Central memory CD8-positive, alpha-beta T cell (primary cell): Measurements from ENCODE around the gene NR1I2.

ENCODE experiments used
- ATAC-seq: fragments of 150-1000 bp; cut with Tn5 transposase; replicated peaks from 2 replicates; pipeline ENCODE4 v1.10.0; 2022; ENCODE audit warnings: mild to moderate bottlenecking, moderate FRiP score, moderate number of reproducible peaks; ENCODE audit not compliant: poor library complexity, severe bottlenecking; ENCODE audit errors: extremely low read depth
- DNase-seq, 2 donors: peaks; one replicate each; pipeline ENCODE4 v3.0.0; 2021; ENCODE audit warnings: low spot score in 2 of 2
- H3K27ac Mint-ChIP-seq: one replicate; pipeline ENCODE4 v1.8.0; 2022; ENCODE audit warnings: low read depth, mild to moderate bottlenecking, moderate library complexity, mixed read lengths
- H3K27me3 Mint-ChIP-seq: one replicate; pipeline ENCODE4 v1.8.0; 2022; ENCODE audit warnings: mixed read lengths
- H3K36me3 Mint-ChIP-seq: one replicate; pipeline ENCODE4 v1.8.0; 2022; ENCODE audit warnings: mild to moderate bottlenecking, moderate library complexity, mixed read lengths; ENCODE audit not compliant: insufficient read depth
- H3K4me1 Mint-ChIP-seq: one replicate; pipeline ENCODE4 v1.8.0; 2022; ENCODE audit warnings: mixed read lengths
- H3K4me3 Mint-ChIP-seq: one replicate; pipeline ENCODE4 v1.8.0; 2022; ENCODE audit warnings: mild to moderate bottlenecking, moderate library complexity, mixed read lengths
- H3K9me3 Mint-ChIP-seq: one replicate; pipeline ENCODE4 v1.8.0; 2022; ENCODE audit warnings: mixed read lengths

NR1I2 gene

GRCh38 chr3:119812491-119813058 is 30.7 kb downstream of the NR1I2 start:
- H3K9me3 Mint-ChIP-seq: no peaks in the 10 kb centered on the region
- peaks cover 9% of the 10 kb centered on the region for H3K36me3 Mint-ChIP-seq
- DNase-seq (no peak), ATAC-seq (no peak)
- H3K4me1 Mint-ChIP-seq: peaks cover 12% of the 10 kb centered on the region
- H3K4me3 Mint-ChIP-seq: no peak overlapping the region
- no peaks in the 10 kb centered on the region for H3K27me3 Mint-ChIP-seq
- H3K27ac Mint-ChIP-seq: no peak overlapping the region

GRCh38 chr3:119815716-119816115 is 33.8 kb downstream of the NR1I2 start:
- Mint-ChIP-seq H3K9me3 (no peaks in the 10 kb centered on the region), H3K27me3 (no peaks in the 10 kb centered on the region), H3K4me1 (peaks cover 2% of the 10 kb centered on the region), H3K36me3 (peaks cover 8% of the 10 kb centered on the region), H3K27ac (no peak overlapping the region), H3K4me3 (no peak overlapping the region)
- no peak for DNase-seq
- no peak for ATAC-seq

DNA sequence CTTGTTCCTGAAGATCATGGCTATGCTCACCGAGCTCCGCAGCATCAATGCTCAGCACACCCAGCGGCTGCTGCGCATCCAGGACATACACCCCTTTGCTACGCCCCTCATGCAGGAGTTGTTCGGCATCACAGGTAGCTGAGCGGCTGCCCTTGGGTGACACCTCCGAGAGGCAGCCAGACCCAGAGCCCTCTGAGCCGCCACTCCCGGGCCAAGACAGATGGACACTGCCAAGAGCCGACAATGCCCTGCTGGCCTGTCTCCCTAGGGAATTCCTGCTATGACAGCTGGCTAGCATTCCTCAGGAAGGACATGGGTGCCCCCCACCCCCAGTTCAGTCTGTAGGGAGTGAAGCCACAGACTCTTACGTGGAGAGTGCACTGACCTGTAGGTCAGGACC is 35.2 kb downstream of the NR1I2 start:
- ATAC-seq (no peak), DNase-seq (no peak)
- Mint-ChIP-seq H3K4me3 (no peak overlapping the region), H3K27me3 (no peaks in the 10 kb centered on the region), H3K9me3 (no peaks in the 10 kb centered on the region), H3K27ac (no peak overlapping the region), H3K4me1 (no peaks in the 10 kb centered on the region), H3K36me3 (peaks cover 8% of the 10 kb centered on the region)

DNA sequence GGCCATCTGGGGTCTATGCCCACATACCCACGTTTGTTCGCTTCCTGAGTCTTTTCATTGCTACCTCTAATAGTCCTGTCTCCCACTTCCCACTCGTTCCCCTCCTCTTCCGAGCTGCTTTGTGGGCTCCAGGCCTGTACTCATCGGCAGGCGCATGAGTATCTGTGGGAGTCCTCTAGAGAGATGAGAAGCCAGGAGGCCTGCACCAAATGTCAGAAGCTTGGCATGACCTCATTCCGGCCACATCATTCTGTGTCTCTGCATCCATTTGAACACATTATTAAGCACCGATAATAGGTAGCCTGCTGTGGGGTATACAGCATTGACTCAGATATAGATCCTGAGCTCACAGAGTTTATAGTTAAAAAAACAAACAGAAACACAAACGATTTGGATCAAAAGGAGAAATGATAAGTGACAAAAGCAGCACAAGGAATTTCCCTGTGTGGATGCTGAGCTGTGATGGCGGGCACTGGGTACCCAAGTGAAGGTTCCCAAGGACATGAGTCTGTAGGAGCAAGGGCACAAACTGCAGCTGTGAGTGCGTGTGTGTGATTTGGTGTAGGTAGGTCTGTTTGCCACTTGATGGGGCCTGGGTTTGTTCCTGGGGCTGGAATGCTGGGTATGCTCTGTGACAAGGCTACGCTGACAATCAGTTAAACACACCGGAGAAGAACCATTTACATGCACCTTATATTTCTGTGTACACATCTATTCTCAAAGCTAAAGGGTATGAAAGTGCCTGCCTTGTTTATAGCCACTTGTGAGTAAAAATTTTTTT is 35.9 kb downstream of the NR1I2 start:
- DNase-seq: no peak
- Mint-ChIP-seq H3K27me3 (no peaks in the 10 kb centered on the region), H3K36me3 (peaks cover 8% of the 10 kb centered on the region), H3K9me3 (no peaks in the 10 kb centered on the region), H3K27ac (no peak overlapping the region), H3K4me1 (no peaks in the 10 kb centered on the region), H3K4me3 (no peak overlapping the region)
- ATAC-seq: no peak

DNA sequence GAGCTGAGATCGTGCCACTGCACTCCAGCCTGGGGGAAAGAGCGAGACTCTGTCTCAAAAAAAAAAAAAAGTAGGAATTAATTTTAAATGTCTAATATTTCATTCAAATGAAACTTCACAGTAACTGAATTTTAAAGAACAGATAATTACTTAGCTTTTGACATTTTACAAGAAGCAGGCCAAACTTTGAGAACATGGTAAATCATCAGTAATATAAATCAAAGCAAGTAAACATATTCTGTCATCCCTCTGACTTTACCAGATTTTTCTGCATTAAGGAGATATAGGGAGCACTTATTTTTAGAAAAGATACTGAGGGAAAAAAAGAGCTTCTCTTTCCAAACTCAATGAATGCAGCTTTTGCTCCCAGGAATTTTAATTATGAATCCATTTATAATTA is 37.0 kb downstream of the NR1I2 start:
- Mint-ChIP-seq H3K4me1 (no peaks in the 10 kb centered on the region), H3K9me3 (no peaks in the 10 kb centered on the region), H3K27me3 (no peaks in the 10 kb centered on the region), H3K27ac (no peak overlapping the region), H3K4me3 (no peak overlapping the region), H3K36me3 (peaks cover 9% of the 10 kb centered on the region)
- DNase-seq: no peak
- no peak for ATAC-seq

DNA sequence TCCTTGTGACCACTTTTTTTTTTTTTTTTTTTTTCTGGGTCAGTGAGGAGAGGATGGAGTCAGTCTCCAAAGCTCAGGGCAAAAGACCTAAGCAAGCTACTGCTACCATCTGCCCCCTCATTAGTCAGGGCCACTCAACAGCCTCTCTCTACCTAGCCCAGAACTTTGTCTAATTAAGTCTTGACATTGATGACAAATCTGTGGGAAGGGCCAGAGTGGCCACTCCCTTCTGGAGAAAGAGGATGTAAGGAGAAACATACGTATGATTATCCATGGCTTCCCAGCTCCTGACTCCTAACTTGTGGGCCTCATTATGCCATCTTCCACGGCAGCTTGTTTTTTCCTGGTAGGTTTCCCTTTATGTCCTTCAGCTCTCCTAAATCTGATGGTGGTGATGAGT is 37.9 kb downstream of the NR1I2 start:
- Mint-ChIP-seq H3K36me3 (peaks cover 6% of the 10 kb centered on the region), H3K27me3 (no peaks in the 10 kb centered on the region), H3K4me1 (no peaks in the 10 kb centered on the region), H3K27ac (no peak overlapping the region), H3K9me3 (no peaks in the 10 kb centered on the region), H3K4me3 (no peak overlapping the region)
- ATAC-seq (no peak), DNase-seq (no peak)

DNA sequence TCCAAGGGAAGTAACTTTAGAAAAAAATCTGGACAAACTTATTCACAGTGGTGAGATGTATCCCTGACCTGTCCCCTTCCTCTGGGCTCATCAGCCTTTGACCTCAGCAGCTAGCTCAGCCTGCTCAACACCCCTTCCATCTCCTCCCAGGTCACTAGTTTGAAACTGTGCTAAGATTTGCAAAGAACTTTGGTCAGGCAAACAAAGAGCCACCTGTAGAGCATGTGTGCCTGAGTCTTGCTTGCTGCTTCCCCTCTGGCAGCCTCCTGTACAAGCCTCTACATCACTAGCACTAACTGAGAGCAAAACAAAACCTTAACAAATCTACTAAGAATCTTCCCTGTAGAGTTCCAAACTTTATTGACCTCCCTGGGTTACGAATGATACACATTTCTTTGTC is 43.9 kb downstream of the NR1I2 start:
- Mint-ChIP-seq H3K27me3 (no peaks in the 10 kb centered on the region), H3K9me3 (no peaks in the 10 kb centered on the region), H3K36me3 (peaks cover 19% of the 10 kb centered on the region), H3K27ac (no peak overlapping the region), H3K4me3 (no peak overlapping the region), H3K4me1 (peaks cover 7% of the 10 kb centered on the region)
- DNase-seq: no peak
- no peak for ATAC-seq

DNA sequence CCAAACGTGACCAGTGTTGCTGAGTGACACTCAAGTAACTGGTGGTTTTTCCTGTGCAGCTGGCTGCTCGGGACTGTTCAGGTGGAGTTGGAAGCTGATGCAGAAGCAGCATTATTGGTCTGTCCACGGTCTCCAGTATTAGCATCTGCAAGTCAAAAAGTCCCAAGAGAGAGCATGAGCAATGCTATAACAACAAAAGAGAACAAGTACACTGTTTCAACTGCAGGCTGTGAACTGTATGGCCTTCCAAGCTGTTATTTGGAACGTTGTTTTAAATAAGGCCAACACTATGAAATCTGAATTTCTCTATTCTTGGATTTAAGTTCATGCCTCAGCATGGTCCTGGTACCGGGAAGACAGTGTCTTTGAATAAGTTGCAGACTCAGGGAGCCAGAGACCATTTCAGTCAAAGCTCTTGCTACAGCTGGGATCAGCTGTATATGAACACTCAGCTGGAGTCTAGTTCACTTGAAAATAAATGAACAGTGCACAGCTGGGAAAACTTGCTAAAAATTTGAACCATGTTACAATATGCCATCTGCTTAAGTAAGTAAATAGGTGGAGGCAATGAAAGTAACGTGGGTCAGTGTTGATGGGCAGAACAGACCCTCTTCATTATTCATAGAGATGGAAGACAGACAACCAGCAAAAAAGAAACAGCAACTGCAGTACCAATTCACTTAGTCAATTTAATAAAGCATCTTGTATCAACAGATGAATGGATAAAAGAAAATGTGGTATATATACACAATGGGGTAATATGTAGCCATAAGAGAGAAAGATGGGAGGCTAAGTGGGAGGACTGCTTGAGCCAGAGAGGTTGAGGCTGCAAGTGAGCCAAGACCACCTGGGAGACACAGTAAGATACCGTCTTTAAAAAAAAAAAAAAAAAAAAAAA is 45.1 kb downstream of the NR1I2 start:
- DNase-seq (no peak), ATAC-seq (no peak)
- Mint-ChIP-seq H3K4me3 (no peak overlapping the region), H3K4me1 (peaks cover 13% of the 10 kb centered on the region), H3K27me3 (no peaks in the 10 kb centered on the region), H3K36me3 (peaks cover 21% of the 10 kb centered on the region), H3K27ac (peak overlapping the region; percentile 15), H3K9me3 (no peaks in the 10 kb centered on the region)

- ATAC-seq: no peak
These were observed 47.5 kb downstream of the NR1I2 start for GRCh38 chr3:119829420-119829819.

GRCh38 chr3:119831022-119831421 is 49.1 kb downstream of the NR1I2 start:
- Mint-ChIP-seq H3K36me3 (peaks cover 14% of the 10 kb centered on the region), H3K9me3 (no peaks in the 10 kb centered on the region), H3K4me3 (no peak overlapping the region), H3K27me3 (no peaks in the 10 kb centered on the region), H3K27ac (peak overlapping the region; percentile 77), H3K4me1 (peaks cover 19% of the 10 kb centered on the region)
- no peak for DNase-seq
- no peak for ATAC-seq

More at GRCh38 chr3:119829420-119829819, 47.5 kb downstream of the NR1I2 start:
- peaks cover 13% of the 10 kb centered on the region for H3K4me1 Mint-ChIP-seq
- no peaks in the 10 kb centered on the region for H3K27me3 Mint-ChIP-seq
- no peaks in the 10 kb centered on the region for H3K9me3 Mint-ChIP-seq
- peaks cover 22% of the 10 kb centered on the region for H3K36me3 Mint-ChIP-seq
- no peak overlapping the region for H3K4me3 Mint-ChIP-seq
- no peak for DNase-seq
- no peak overlapping the region for H3K27ac Mint-ChIP-seq

GRCh38 chr3:119831941-119832371 is 50.1 kb downstream of the NR1I2 start:
- ATAC-seq (no peak), DNase-seq (no peak)
- H3K4me3 Mint-ChIP-seq: no peak overlapping the region
- H3K27me3 Mint-ChIP-seq: no peaks in the 10 kb centered on the region
- H3K9me3 Mint-ChIP-seq: no peaks in the 10 kb centered on the region
- H3K36me3 Mint-ChIP-seq: peaks cover 10% of the 10 kb centered on the region
- peak overlapping the region; percentile 44 for H3K27ac Mint-ChIP-seq
- H3K4me1 Mint-ChIP-seq: peaks cover 19% of the 10 kb centered on the region

GRCh38 chr3:119834754-119835370 is 53.0 kb downstream of the NR1I2 start:
- H3K9me3 Mint-ChIP-seq: no peaks in the 10 kb centered on the region
- peaks cover 10% of the 10 kb centered on the region for H3K36me3 Mint-ChIP-seq
- H3K4me1 Mint-ChIP-seq: peaks cover 19% of the 10 kb centered on the region
- ATAC-seq: no peak
- no peaks in the 10 kb centered on the region for H3K27me3 Mint-ChIP-seq
- peak overlapping the region; percentile 34 for H3K27ac Mint-ChIP-seq
- H3K4me3 Mint-ChIP-seq: no peak overlapping the region
- no peak for DNase-seq
